ENCODE measurements around the gene ZBTB16.
A peak's percentile ranks its signal among the peaks of the same experiment; 100 is the strongest.

ZBTB16 gene

GRCh38 chr11:114226356-114226755 lies 166.8 kb downstream of the ZBTB16 start:
- ChIA-PET POLR2A (ENCODE audit: low non-redundant PET) (no interaction called here), CTCF (no interaction called here)
- peak overlapping the region; percentile 41 for H3K27ac ChIP-seq

DNA sequence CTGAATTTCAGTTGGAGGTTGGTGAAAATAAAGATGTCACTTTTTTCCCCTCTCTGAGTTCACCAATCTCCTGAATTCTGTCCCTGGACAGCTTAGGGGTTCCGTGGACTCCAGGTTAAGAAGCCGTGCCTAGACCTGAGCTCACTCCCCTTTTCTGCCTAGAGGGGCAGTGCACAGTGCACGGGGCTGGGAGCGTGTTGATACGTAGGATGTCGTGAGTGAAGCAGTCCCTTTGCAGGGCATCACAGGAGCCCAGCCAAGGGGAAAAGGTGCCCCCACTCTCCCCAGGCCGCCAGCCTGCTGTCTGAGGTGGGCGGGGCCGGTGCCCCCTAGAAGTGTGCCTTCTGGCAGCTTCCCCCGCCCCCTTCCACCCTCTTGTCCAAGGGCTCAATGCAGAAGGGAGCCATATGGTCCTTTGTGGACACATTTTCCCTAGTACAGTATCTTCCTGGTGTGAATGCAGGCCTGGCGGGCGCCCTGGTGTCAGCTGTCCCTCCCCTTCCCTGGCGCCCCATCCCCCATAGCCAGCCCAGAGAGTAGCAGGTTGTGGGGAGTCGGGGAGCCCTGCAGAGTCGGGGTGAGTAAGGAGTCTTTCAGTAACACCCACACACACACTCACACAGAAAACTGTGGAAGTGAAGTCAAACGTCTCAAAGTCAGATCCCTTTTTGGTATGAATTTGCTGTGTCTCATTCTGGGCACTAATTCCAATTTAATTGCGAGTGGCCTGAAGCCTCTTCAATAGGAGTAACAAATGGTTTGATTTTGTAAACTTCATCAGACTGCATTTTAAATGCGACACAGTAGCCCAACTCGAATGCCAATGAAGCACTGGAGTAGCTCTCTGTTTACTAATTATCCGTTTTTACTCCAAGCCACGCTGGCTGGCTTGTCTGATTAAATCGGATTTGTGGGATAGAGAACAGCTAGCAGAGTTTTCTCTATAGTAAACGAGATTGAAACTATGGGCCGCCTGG lies 169.2 kb downstream of the ZBTB16 start:
- CTCF ChIA-PET: interaction anchor here (0.7 kb wide), 1 partner anchor 559 kb away, joined by 3 read pairs; no protein-coding TSS in a partner anchor
- DNase-seq (ENCODE audit: low spot score): no peak

More at GRCh38 chr11:114226356-114226755, 166.8 kb downstream of the ZBTB16 start:
- no peak for DNase-seq (ENCODE audit: low spot score)
- TF ChIP-seq CTCF (conservative IDR thresholded peaks at IDR 0.05; ENCODE audit: low read depth): no peak

DNA sequence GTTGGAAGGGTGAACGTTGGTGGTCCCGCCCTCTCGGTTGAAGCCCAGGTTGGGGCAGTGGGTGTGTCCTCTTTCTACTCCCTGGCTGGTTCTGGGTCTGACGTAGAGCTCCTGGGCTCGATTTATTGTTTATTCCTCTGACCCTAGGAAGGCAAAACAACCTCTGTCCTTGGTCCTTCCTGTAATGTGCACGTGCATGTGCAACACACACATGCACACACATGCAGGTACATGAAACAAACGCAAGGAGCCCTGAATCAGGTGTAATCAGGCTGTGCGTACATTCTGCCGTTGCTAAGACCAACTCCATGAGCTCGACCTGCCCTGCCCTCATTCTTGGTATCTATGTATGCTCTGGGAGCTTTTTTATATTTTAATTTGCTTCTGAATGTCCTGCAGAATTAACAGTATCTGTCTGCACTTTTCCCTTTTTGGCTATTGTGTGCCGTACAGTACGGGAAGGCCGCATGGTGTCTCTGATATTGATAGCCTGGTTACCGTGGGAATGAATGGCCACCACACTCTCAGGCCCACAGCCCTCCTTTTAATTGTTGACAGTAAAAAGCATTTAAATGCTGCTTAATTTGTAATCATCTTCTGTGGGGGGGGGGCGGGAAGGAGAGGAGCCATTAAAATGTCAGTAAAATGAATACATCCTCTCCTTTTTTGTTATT lies 170.7 kb downstream of the ZBTB16 start:
- no peak for TF ChIP-seq CTCF (conservative IDR thresholded peaks at IDR 0.05; ENCODE audit: low read depth)
- ChIA-PET POLR2A (ENCODE audit: low non-redundant PET) (no interaction called here), CTCF (no interaction called here)
- no peak for DNase-seq (ENCODE audit: low spot score)
- H3K27ac ChIP-seq: peak overlapping the region; percentile 36; the same call in 1 of the 2 replicates

More for the DNA sequence above, 169.2 kb downstream of the ZBTB16 start:
- peak overlapping the region; percentile 52 for H3K27ac ChIP-seq
- TF ChIP-seq CTCF (conservative IDR thresholded peaks at IDR 0.05; ENCODE audit: low read depth): no peak
- POLR2A ChIA-PET (ENCODE audit: low non-redundant PET): no interaction called here

GRCh38 chr11:114232400-114233059 lies 173.0 kb downstream of the ZBTB16 start:
- ChIA-PET POLR2A (ENCODE audit: low non-redundant PET) (no interaction called here), CTCF (interaction anchor here (1.4 kb wide), 1 partner anchor 28 kb away, joined by 3 read pairs; no protein-coding TSS in a partner anchor)
- peak overlapping the region; percentile 63 for H3K27ac ChIP-seq
- DNase-seq (ENCODE audit: low spot score): peak; percentile 48
- TF ChIP-seq CTCF (conservative IDR thresholded peaks at IDR 0.05; ENCODE audit: low read depth): no peak

DNA sequence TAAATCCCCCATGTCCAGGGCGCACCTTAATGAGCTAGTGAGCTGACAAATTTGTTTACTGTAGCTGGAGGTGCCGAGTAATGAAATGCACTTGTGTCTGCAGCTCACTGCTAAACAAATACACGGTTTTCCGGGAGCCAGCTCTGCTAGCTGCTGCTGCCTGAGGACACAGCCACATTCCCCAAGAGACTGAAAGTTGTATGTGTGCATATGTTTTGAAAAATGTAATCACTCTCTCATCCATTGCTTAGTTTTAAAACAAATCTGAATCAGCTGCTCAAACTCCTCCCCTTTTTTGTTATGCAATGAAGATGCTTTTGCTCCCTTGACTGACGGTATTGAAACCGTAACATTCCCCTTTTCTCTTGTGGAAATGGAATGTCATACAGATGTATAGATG lies 174.2 kb downstream of the ZBTB16 start:
- no peak for DNase-seq (ENCODE audit: low spot score)
- CTCF ChIA-PET: interaction anchor here (0.6 kb wide), 1 partner anchor 28 kb away, joined by 5 read pairs; no protein-coding TSS in a partner anchor
- TF ChIP-seq CTCF (conservative IDR thresholded peaks at IDR 0.05; ENCODE audit: low read depth): no peak
- H3K27ac ChIP-seq: no peak overlapping the region
- POLR2A ChIA-PET (ENCODE audit: low non-redundant PET): no interaction called here

- TF ChIP-seq CTCF (conservative IDR thresholded peaks at IDR 0.05; ENCODE audit: low read depth): no peak
- DNase-seq (ENCODE audit: low spot score): peak; percentile 24
- ChIA-PET POLR2A (ENCODE audit: low non-redundant PET) (no interaction called here), CTCF (interaction anchor here (0.5 to 1.1 kb wide), 4 partner anchors 12 to 208 kb away, joined by 3 to 6 read pairs (median 3); partner anchors contain the start of gene ZBTB16)
- H3K27ac ChIP-seq: peak overlapping the region; percentile 55
Observed at GRCh38 chr11:114236829-114237228, 177.3 kb downstream of the ZBTB16 start.
